Panc1 (cell line): ENCODE measurements around the gene PCDH15.

ENCODE experiments used
- POLR2AphosphoS5 ChIP-seq: IDR thresholded peaks from 2 replicates; pipeline ENCODE4 v1.6.1; 2012; ENCODE audit warnings: mild to moderate bottlenecking, low read depth, low read length, moderate library complexity
- TF ChIP-seq, protein P1 (sequence below): fragments of 450-650 bp; IDR thresholded peaks from 2 replicates; pipeline ENCODE4 v1.5.1; 2017; ENCODE audit warnings: mild to moderate bottlenecking

DNA sequence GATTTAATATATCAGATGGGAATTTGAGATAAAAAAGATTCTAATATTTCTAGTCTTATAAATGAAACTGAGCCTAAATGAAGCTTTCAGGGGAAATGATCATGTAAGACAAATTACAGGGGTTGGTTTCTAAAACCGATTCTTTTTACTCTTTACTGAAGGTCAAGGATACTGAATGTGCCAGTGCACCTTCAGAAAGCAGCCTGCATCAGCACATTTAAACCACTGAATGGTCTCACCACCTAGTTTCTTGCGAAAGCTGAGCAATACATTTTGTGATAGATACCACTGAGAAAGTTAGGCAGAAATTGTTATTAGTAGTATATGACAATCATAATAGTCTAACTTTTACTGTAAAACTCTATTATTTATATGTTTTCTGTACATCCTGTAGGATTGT, 180.7 kb downstream of the PCDH15 start:
- TF ChIP-seq, protein P1, sequence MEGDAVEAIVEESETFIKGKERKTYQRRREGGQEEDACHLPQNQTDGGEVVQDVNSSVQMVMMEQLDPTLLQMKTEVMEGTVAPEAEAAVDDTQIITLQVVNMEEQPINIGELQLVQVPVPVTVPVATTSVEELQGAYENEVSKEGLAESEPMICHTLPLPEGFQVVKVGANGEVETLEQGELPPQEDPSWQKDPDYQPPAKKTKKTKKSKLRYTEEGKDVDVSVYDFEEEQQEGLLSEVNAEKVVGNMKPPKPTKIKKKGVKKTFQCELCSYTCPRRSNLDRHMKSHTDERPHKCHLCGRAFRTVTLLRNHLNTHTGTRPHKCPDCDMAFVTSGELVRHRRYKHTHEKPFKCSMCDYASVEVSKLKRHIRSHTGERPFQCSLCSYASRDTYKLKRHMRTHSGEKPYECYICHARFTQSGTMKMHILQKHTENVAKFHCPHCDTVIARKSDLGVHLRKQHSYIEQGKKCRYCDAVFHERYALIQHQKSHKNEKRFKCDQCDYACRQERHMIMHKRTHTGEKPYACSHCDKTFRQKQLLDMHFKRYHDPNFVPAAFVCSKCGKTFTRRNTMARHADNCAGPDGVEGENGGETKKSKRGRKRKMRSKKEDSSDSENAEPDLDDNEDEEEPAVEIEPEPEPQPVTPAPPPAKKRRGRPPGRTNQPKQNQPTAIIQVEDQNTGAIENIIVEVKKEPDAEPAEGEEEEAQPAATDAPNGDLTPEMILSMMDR = no peak
- TF ChIP-seq POLR2AphosphoS5 = no peak
